ENCODE measurements around the gene DLG2.

The DLG2 gene

DNA sequence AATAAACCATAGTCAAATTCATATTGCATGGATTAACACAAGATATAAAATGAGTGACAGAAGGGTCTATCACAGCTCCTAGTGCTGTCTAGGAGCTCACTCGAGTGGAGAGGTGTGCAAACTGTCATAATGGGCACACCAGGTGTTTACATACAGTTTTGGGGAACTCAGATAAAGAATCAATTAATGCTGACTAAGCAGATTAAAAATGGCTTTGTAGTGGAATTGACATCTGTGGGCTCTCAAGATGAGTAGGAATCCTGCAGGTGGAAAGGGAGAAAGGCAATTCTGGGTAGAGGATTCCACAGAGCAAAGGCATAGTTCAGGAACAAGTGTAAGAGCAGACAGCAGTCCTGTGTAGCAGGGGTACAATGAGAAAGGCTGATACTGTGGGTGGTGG, 1844.8 kb downstream of the DLG2 start:
- no peak for DNase-seq (ENCODE audit: low read depth)
- TF ChIP-seq, protein P1, sequence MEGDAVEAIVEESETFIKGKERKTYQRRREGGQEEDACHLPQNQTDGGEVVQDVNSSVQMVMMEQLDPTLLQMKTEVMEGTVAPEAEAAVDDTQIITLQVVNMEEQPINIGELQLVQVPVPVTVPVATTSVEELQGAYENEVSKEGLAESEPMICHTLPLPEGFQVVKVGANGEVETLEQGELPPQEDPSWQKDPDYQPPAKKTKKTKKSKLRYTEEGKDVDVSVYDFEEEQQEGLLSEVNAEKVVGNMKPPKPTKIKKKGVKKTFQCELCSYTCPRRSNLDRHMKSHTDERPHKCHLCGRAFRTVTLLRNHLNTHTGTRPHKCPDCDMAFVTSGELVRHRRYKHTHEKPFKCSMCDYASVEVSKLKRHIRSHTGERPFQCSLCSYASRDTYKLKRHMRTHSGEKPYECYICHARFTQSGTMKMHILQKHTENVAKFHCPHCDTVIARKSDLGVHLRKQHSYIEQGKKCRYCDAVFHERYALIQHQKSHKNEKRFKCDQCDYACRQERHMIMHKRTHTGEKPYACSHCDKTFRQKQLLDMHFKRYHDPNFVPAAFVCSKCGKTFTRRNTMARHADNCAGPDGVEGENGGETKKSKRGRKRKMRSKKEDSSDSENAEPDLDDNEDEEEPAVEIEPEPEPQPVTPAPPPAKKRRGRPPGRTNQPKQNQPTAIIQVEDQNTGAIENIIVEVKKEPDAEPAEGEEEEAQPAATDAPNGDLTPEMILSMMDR (IDR thresholded peaks at IDR 0.05; ENCODE audit: low read depth, low read length, missing control alignments) = no peak
- H3K4me3 ChIP-seq (ENCODE audit: low read depth, low read length) = no peak overlapping the region

DNA sequence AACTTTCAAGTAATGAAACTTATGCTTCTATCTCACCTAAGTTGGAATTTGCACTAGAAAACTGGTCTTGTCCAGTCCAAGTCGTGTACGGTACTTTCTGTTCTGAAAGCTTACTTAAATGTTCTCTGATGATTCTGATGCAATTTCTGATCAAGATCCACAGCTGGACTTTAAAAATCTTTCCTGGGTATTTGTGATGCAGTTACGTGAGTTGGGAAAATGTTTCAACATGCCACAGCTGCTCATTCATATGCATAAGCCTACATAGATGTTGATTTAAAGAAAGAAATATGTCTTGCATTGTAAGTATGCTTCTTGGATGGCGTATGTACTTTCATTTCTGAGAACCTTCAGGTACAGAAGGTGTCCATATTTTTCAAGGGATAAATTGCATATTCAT, 1847.3 kb downstream of the DLG2 start:
- TF ChIP-seq, protein P1 (IDR thresholded peaks at IDR 0.05; ENCODE audit: low read depth, low read length, missing control alignments) = no peak
- H3K4me3 ChIP-seq (ENCODE audit: low read depth, low read length) = no peak overlapping the region
- no peak for DNase-seq (ENCODE audit: low read depth)

DNA sequence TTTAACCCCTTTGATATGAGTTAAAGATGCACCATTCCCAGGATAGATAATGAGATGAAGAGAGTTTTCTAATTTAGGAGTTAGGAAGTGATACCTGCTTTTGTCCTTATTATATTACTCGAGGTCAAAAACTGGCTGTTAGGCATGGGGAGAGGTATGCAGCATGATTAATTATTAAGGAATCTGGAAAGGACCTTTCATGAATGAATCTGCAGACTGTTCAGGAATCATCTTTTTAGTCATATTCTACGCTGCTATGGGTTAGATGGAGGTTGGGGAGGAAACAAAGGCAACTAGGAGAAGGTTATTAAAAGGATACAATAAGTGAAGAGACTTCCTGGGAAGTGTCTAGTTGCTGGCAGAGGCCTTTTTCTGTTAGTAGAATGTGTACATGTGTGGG, 1848.5 kb downstream of the DLG2 start:
- DNase-seq (ENCODE audit: low read depth) = no peak
- TF ChIP-seq, protein P1 (IDR thresholded peaks at IDR 0.05; ENCODE audit: low read depth, low read length, missing control alignments) = no peak
- no peak overlapping the region for H3K4me3 ChIP-seq (ENCODE audit: low read depth, low read length)

DNA sequence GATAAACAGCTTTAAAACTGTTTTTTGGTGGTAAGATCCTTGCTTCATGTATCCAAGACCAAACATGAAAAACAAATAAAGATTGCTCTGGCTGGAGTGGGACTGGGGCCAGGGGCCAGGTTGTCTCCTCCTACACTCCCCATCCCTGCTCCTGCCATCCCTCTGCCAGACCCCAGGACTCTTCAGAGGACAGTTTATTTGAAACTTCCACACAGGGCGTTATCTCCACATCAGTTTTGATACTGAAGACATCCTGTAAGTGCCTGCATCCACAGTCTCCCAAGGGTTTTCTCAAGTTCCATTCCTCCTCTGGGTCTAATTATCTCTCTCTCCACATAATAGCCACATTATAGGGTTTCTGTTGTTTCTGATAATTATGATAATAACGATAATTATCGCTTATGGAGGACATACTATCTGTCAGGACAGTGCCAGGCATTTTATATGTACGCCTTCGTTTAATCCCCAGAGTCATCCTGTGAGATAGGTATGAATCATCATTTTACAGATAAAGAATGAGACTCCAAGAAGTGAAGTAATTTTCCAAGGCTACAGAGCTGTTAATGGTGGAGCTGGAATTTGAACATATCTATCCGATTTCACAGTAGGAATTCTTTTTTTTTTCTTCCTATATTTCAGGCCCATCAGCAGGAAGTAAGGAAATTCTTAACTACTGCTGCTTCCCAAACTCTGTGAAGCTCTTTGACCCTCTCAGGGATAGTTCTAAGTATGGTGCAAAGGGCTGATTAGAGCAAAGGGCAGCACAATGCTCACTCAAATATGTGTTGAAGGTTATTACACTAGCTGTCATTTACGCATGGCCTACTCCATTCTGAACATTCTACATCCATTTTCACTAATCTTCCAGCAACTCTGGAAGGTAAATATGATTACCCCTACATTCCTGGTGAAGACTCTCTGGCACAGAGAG, 1852.9 kb downstream of the DLG2 start:
- TF ChIP-seq, protein P1 (IDR thresholded peaks at IDR 0.05; ENCODE audit: low read depth, low read length, missing control alignments) = no peak
- no peak overlapping the region for H3K4me3 ChIP-seq (ENCODE audit: low read depth, low read length)
- no peak for DNase-seq (ENCODE audit: low read depth)

DNA sequence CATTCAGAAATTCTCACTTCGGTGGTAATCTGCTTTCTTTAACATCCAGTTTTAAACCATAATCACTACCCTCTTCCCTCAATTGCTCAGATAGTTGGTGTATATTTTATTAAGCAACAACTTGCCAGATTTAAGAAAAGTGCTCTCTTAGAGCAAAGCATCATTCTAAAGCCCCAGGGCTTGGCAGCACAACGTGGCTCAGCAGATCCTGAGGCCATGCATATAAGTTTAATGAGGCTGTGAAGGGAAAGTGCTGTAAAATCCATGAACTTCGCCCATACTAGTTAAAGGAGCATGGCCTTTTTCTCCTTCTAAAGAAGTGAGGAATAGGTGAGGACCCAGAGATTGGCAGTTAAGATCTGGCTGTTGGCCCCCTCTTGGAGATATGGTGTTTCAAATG, 1858.7 kb downstream of the DLG2 start:
- DNase-seq (ENCODE audit: low read depth) = no peak

DNA sequence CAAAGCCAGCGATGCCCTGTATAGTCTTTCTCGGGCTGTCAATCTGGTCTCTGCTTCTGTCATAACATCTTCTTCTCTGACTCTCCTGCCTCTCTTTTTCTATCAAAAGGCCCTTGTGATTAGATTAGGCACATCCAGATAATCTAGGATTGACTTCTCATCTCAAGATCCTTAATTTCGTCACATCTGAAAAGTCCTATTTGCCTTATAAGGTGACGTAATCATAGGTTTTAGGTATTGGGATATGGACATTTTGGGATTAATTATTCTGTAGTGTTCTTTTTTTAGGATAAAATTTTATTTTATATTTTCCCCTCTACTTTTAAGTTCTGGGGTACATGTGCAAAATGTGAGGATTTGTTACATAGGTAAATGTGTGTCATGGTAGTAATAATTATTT, 1860.2 kb downstream of the DLG2 start:
- no peak overlapping the region for H3K4me3 ChIP-seq (ENCODE audit: low read depth, low read length)
- TF ChIP-seq, protein P1 (IDR thresholded peaks at IDR 0.05; ENCODE audit: low read depth, low read length, missing control alignments) = no peak

More for the DNA sequence above, 1858.7 kb downstream of the DLG2 start:
- H3K4me3 ChIP-seq (ENCODE audit: low read depth, low read length) = no peak overlapping the region
- TF ChIP-seq, protein P1 (IDR thresholded peaks at IDR 0.05; ENCODE audit: low read depth, low read length, missing control alignments) = no peak

DNA sequence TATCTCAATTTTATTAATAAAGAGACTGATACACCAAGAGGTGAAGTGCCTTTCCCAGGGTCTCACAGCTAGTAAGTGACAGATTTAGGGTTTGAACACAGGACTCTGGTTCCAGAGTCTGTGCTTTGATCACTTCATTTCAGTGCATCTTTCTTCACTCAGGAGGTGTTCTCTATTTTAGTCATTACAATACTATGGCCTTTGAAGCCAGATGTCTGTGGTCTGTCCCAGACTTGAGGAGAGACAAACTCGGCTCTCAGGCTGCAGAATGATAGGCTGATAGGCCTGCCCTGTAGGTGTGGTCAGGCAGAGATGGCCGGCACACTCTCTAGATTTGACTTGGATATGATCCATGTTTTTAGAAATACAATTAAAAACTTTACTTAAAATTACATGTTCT, 1862.5 kb downstream of the DLG2 start:
- H3K4me3 ChIP-seq (ENCODE audit: low read depth, low read length) = no peak overlapping the region
- no peak for DNase-seq (ENCODE audit: low read depth)
- TF ChIP-seq, protein P1 (IDR thresholded peaks at IDR 0.05; ENCODE audit: low read depth, low read length, missing control alignments) = no peak

More for the DNA sequence above, 1860.2 kb downstream of the DLG2 start:
- DNase-seq (ENCODE audit: low read depth) = no peak

Data from GM12864 (cell line).